GM20431 (cell line): ENCODE data around the gene ZNF83.
"Not testable (repeated sequence)": the region's sequence is repeated elsewhere in the genome, so short reads cannot be mapped to it uniquely, and the experiment has no call there.

ENCODE experiments used
- in situ Hi-C: fragments of 300-500 bp; cut with MseI, MboI; formaldehyde crosslinking; loops from one replicate; pipeline ENCODE4 v1.15.0; 2020; ENCODE audit warnings: low sequenced_read_pairs; ENCODE audit not compliant: unreplicated experiment

Gene ZNF83

DNA sequence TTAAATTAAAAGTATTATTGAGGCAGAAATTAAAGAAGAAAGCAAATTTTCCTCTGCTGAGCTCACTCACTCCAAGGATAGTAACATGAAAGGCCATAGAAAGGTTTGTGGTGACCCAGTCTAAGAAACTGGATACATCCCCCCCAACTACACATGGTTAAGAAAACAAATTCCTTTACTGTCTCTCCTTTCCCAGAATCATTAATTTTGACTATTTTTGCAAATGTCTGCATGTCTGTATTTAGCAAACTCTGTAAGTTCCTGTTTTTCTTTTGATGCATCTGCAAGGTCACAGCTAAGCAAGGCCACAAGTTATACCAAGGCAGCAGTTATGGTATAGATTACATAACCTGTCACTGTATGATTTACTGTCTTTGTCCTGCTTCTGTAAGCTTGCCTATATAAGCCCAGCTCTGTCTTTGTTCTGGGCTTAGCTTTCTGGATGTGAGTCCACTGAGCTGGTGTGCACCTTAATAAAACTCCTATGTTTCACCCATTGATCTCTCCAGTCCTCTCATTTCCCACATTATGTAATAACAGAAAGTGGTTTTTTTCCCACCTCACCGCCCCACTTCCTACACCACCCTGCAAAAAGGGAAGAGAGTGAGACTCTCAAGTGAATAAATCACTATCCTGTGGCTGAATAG lies 8.5 kb upstream of the ZNF83 start:
- in situ Hi-C loops, result no loop called here

DNA sequence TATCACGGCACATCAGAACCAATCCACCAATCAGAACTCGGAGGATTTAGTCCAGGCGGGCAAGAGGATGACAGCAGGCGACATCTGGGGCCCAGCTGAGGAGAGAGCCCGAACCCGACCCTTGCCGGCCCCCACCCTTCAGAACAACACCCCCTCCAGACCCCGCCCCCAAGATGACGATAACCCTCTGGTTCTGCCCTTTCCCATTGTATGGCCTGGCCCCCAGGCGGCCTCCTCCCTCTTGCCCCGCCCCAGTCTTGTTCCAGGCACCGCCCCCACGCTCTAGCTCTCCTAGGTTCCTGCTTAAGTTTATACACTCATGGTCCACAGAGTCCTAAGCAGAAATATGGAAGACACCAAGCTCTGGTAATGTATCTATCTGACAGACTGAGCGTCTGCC lies 2.8 kb upstream of the ZNF83 start:
- in situ Hi-C loops, result no loop called here

DNA sequence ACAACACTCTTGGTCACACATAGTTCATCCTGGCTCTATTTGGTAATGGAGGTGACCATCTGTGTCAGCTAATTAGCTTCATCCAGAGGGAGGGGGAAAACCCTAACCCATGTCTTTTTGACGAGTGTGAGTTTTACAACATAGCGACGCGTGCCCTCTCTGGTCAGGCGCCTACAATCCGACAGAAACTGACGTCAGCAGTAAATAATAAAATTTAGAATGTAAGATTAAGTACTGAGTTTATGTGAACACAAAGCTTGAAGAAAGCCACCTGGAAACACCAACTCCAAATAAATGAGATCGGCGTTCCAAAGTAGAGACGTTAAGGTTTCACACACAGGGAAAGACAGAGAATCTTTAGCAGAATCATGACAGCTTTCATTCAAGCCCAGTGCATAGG lies 1.8 kb upstream of the ZNF83 start:
- in situ Hi-C loops, result no loop called here

DNA sequence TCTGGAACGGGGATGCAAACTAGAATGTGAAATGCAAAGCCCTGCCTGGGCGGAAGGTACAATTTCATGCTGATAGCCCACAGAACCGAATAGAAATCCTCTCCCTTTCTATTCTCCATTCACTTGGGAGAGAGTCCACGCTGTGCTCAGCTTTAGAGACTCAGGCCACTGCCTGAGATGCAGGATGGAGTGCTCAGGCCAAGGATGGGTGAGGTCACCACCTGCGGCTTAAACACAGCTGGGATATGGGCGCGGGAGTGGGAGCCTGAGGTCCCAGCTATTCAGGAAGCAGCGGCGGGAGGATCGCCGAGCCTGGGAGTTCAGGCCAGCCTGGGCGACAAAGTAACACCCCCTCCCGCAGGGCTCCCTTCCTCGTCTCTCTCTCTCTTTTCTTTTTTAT lies 446 bp upstream of the ZNF83 start:
- in situ Hi-C loops, result no loop called here

DNA sequence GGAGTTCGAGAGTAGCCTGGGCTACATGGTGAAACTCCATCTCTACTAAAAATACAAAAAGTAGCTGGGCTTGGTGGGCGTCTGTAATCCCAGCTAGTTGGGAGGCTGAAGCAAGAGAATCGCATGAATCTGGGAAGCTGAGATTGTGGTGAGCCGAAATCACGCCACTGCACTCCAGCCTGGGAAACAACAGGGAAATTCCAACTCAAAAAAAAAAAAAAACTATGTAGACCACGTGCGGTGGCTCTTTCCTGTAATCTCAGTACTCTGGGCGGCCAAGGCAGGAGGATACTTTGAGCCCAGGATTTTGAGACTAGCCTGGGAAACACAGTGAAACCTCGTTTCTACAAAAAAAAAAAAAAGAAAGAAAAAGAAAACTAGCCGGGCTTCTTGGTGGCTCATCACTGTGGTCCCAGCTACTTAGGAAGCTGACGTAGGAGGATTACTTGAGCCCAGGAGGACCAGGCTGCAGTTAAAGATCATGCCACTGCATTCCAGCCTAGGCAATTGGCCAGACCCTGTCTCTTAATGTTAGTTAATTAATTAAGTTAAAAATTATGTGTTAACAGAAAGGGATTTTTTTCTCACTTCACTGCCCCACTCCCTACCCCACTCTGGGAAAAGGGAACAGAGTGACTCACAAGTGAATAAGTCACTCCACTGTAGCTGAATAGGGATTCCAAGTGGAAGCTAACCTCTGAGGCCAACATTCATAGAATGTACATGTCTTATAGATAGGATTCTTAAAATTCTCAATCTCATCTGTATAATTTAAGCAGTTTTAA lies 2.2 kb downstream of the ZNF83 start:
- in situ Hi-C loops, result no loop called here

DNA sequence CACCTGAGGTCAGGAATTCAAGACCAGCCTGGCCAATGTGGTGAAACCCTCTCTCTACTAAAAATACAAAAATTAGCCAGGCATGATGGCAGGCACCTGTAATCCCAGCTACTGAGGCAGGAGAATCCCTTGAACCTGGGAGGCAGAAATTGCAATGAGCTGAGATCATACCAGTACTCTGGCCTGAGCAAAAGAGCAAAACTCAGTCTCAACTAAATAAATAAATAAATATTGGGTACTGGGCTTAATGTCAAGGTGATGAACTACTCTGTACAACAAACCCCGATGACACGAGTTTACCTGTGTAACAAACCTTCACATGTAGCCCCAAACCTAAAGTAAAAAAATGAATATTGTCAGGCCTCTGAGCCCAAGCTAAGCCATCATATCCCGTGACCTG lies 10.7 kb downstream of the ZNF83 start:
- in situ Hi-C loops, result not testable (repeated sequence)

DNA sequence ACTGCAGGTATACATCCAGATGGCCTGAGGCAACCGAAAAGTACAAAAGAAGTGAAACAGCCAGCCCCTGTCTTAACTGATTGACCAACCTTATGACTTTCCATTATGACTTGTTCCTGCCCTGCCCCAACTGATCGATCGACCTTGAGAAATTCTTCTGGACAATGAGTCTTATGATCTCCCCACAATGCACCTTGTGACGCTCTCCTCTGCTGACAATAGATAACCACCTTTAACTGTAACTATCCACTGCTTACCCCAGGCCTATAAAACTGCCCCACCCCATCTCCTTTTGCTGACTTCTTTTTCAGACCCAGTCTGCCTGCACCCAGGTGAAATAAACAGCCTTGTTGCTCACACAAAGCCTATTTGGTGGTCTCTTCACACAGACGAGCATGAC lies 11.2 kb downstream of the ZNF83 start:
- in situ Hi-C loops, result no loop called here

DNA sequence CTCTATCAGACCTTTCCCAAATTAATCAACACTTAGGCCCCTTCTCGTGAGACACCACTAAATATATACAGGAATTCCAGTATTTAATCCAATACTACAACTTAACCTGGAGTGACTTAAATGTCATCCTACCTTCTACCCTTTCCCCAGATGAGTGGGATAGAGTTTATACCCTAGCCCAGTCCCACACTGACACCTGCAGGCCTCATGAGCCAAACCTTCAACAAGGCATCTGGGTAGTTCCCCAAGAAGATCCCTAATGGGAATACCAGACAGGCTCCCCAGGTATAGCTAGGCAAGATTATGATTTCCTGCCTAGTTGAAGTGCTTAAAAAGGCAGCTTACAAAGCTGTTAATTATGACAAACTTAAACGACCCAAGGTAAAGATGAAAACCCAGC lies 15.9 kb downstream of the ZNF83 start:
- in situ Hi-C loops, result no loop called here

DNA sequence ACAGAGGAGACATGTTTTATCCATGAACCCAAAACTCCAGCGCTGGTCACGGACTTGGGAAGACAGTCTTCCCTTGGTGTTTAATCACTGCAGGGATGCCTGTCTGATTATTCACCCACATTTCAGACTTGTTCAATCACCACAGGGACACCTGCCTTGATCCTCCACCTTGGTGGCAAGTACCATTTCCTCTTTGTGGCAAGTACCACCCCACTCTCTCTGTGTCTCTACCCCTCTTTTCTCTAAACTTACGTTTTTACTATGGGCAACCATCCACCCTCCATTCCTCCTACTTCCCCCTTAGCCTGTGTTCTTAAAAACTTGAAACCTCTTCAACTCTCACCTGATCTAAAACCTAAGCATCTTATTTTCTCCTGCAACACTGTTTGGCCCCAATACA lies 16.8 kb downstream of the ZNF83 start:
- in situ Hi-C loops, result no loop called here

DNA sequence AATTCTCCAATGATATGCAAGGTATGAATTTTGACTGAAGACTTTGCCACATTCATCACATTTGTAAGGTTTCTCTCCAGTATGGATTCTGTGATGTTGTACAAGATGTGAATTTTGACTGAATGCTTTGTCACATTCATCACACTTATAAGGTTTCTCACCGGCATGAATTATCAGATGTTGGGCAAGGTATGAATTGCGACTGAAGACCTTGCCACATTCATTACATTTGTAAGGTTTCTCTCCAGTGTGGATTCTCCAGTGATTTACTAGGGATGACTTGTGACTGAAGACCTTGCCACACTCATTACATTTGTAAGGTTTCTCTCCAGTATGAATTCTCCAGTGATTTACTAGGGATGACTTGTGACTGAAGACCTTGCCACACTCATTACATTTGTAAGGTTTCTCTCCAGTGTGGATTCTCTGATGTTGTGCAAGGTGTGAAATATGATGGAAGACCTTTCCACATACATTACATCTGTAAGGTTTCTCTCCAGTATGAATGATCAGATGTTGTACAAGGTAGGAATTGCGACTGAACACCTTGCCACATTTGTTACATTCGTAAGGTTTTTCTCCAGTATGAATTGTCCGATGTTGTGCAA lies 24.8 kb downstream of the ZNF83 start:
- in situ Hi-C loops, result no loop called here

DNA sequence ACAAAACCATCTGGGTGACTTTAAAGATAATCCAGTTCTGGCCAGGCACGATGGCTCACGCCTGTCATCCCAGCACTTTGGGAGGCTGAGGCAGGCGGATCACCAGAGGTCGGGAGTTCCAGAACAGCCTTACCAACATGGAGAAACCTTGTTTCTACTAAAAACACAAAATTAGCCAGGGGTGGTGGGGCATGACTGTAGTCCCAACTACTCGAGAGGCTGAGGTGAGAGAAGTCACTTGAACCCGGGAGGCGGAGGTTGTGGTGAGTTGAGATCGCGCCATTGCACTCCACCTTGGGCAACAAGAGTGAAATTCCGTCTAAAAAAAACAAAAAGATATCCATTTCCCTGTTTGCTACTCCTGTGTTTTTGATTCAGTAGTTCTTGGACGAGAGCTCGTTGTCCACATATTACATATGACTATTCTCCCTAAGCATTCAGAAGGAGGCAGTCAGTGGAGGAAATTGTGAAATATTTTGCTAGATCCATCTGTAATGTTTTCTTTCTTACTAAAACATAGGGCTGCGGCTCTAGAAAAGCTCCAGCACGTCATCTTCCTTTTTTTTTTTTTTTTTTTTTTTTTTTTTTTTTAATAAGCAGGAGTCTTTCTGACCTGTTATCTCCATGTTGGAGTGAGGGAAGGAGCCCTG lies 34.5 kb downstream of the ZNF83 start:
- in situ Hi-C loops, result no loop called here

DNA sequence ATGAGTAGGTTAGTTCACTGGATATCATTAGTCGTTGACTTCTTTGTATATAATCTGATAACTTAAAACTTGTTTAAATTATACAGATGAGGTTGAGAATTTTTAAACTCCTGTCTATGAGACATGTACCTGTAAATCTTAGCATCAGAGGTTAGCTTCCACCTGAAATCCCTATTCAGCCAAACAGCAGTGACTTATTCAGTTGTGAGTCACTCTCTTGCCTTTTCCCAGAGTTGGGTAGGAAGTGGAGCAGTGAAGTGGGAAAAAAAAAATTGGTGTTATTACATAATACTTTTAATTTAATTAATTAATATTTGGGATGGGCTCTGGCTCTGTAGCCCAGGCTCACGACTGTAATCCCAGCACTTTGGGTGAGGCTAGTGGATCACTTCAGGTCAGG lies 35.2 kb downstream of the ZNF83 start:
- in situ Hi-C loops, result no loop called here

DNA sequence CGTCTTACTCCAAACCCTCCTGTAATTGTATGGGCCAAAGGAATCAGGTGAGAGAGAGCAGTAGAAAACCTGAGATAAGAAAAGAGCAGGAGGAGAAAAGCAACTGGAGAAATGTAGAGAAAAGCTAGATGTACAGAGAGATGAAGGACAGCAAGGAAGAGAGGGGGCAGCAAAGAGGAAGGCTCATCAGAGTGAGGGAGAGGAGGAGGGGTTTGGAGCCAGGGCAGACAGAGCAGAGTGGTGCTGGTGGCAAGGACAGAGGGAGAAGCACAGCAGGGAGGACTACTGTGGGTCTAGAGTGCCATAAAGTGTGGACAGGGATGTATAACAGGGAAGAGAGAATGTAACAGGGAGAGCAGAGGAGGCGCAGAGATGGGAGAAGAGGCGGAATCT lies 36.2 kb downstream of the ZNF83 start:
- in situ Hi-C loops, result not testable (repeated sequence)

DNA sequence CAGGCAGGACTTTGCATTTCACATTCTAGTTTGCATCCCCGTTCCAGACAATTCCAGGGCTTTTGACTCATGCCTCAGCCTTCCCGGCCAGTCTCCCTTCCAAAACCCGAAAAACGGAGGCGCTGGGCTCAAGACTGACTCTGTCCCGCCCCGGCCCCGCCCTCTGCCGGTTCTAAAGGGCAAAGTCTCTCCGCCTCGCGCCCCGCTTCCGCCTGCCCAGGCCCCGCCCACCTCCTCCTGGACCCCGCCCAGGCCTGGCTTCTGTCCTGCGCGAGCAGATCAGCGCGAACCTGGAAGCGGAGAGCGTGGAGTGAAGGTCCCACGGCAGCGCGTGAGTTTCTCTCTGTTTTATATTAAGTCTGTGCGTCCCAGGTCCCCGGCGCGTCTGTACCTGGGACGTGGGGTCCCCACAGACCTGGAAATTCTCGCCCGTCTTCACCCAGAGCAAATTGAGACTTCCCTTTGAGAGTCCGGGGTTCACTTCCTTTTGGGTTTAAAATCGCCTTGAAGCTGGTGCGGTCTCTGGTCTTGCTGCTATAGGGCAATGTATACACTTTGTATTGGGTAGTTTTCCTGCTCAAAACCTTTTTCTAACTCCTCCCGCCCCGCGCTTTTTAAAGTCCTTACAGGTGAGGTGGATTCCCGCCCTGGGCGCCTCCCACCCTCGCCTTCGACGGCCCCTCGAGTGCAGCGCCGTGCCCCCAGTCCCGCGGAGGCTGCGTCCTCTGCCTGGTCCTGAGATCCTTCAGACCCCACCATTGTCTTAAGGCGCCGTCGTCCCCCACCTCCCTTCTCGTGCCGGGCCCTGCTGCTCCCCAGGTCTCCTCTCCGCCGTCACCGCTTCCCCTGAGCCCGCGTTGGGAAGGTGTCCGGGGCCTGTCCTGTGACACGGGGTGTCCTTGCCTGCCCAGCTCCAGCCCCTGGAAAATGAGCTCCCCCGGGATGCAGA lies 36.9 kb downstream of the ZNF83 start:
- in situ Hi-C loops, result no loop called here

DNA sequence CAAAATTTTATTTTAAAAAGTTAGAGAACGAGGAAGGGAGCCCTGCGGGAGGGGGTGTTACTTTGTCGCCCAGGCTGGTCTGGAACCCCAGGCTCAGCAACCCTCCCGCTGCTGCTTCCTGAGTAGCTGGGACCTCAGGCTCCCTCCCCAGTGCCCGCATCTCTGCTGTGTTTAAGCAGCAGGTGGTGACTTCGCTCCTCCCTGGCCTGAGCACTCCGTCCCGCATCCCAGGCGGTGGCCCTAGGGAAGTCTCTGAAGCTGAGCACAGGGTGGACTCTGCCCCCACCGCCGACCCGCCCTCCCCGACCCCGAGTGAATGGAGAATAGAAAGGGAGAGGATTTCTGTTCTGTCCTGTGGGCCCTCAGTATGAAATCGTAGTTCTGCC lies 37.5 kb downstream of the ZNF83 start:
- in situ Hi-C loops, result no loop called here

DNA sequence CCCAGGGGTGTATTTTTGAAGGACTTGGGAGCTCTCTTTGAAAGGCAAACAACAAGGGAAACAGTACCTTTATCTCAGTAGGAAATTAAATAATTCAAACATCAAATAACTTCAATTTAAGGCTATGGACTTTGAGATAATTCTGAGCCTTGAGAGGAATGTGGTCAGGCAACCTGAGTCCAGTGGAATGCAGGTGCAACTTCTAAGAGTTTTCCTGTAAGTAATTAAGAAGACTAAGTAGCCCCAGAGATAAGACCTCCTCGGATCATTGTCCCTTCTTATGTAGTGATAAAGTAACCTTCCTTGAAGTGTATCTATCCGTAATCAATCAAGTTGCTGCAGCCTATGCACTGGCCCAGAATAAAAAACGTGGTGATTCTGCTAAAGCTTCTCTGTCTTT lies 38.9 kb downstream of the ZNF83 start:
- in situ Hi-C loops, result no loop called here

DNA sequence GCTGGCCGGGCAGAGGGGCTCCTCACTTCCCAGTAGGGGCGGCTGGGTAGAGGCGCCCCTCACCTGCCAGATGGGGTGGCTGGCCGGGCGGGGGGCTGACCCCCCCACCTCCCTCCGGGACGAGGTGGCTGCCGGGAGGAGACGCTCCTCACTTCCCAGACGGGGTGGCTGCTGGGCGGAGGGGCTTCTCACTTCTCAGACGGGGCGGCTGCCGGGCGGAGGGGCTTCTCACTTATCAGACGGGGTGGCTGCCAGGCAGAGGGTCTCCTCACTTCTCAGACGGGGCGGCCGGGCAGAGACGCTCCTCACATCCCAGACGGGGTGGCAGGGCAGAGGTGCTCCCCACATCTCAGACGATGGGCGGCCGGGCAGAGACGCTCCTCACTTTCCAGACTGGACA lies 44.7 kb downstream of the ZNF83 start:
- in situ Hi-C loops, result not testable (repeated sequence)

DNA sequence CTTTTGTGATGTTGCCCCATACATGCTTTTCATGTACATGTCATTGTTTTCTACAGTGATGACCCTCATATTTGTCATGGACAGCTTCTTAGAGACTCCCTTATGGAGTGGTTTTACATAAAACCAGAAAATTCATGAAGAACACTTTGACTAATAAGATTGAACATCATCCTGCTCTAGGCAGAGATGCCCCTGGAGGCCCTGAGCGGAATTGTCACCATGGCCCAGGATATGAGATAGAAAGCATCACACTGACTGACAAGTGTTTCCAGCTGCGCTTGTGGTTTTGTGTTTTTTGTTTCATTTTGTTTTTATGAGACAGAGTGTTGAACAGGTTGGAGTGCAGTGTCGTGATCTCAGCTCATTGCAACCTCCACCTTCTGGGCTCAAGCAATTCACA lies 45.9 kb downstream of the ZNF83 start:
- in situ Hi-C loops, result no loop called here

DNA sequence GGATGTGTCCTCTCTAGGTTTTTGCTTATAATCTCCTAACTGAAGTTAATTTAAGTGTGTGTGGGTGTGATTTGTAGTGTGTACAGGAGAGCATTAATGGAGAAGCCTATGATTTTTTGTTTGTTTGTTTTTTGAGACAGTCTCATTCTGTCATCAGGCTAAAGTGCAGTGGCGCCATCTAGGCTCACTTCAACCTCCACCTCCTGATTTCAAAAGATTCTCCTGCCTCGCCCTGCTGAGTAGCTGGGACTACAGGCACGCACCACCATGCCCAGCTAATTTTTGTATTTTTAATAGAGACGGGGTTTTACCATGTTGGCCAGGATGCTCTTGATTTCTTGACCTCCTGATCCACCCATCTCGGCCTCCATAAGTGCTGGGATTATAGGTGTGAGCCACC lies 47.4 kb downstream of the ZNF83 start:
- in situ Hi-C loops, result no loop called here

DNA sequence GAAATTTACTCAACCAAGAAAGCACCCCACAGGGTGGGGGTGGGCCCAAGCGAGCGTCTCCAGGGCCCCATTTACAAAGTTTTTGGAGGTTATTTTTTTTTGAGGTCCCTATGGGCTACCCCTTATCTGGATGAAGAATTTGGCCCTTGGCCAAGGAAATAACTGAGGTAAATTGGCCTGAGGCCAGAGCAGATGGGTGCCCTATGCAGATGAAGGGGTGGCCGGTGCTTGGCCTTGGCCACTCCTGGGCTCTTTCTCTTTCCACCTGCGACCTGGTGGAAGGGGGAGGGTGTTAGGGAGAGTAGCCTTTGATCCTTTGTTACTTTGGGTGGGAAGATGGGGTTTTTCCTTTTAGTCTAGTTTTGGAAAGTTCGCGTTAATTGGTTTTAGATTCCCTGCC lies 52.6 kb downstream of the ZNF83 start:
- in situ Hi-C loops, result no loop called here
